ENCODE measurements around the gene MAD1L1. TPM values are rescaled to one million over a fixed set of nuclear protein-coding genes. Genes with fewer than 3 reads are reported as not detected.

Gene MAD1L1
- total and polyA plus RNA-seq, 8 donors: 12.8 to 469 (median 27.3) TPM

DNA sequence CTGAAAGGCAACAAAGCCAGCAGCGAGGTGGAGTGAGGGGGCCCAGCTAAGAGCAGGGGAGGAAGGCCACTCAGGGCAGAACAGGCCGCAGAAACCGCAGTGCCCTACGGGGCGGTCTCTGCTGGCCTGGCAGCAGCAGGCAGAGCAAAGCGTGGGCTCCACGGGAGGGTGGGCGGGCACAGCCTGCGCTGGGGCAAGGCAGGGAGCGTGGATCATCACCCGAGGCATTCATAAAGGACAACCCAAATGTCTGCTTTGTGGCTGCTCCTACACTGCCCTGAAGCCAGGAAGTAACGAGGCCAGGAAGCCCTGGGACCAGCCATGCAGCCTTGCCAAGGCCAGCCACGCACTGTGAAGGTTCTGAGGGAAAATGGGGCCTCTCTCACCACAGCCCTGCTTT is 127.5 kb downstream of the MAD1L1 start:
- no peak for DNase-seq
- Histone ChIP-seq H3K9me3 (no peaks in the 10 kb centered on the region), H3K4me3 (no peak overlapping the region), H3K36me3 (no peaks in the 10 kb centered on the region), H3K27me3 (no peaks in the 10 kb centered on the region), H3K4me1 (peaks cover 13 to 41% (median 21%) of the 10 kb centered on the region in 4 donors), H3K27ac (peak overlapping the region in 2 of 5 donors; percentile 11 to 70)
- no peak for TF ChIP-seq POLR2AphosphoS5 (IDR thresholded peaks at IDR 0.05)
- TF ChIP-seq POLR2A (IDR thresholded peaks at IDR 0.05): no peak
- TF ChIP-seq EP300 (IDR thresholded peaks at IDR 0.05): no peak
- no peak for TF ChIP-seq CTCF (IDR thresholded peaks at IDR 0.05)
- 84 to 93% (median 88%) methylated on average over 6 to 13 of the region's 13 CpGs for WGBS, 5 donors
- intact Hi-C loops (cut with DNase I; ENCODE audit: low total_unique reads): loop anchor here (10.0 kb wide), 1 partner anchor 120 kb away; no protein-coding TSS in a partner anchor

GRCh38 chr7:2104716-2105115 is 128.0 kb downstream of the MAD1L1 start:
- WGBS, 5 donors: 76 to 91% (median 84%) methylated on average over 14 of the region's 14 CpGs
- Histone ChIP-seq H3K36me3 (no peaks in the 10 kb centered on the region), H3K9me3 (no peaks in the 10 kb centered on the region), H3K4me3 (no peak overlapping the region), H3K27me3 (no peaks in the 10 kb centered on the region), H3K4me1 (peaks cover 13 to 35% (median 19%) of the 10 kb centered on the region in 4 donors), H3K27ac (peak overlapping the region in 3 of 5 donors; percentile 14 to 70 (median 35))
- intact Hi-C loops (cut with DNase I; ENCODE audit: low total_unique reads): loop anchor here (10.0 kb wide), 1 partner anchor 120 kb away; no protein-coding TSS in a partner anchor
- no peak for TF ChIP-seq EP300 (IDR thresholded peaks at IDR 0.05)
- DNase-seq: no peak

- no peaks in the 10 kb centered on the region for H3K36me3 ChIP-seq
- TF ChIP-seq POLR2AphosphoS5 (IDR thresholded peaks at IDR 0.05) (peak; percentile 39 to 84 (median 73)), CTCF (IDR thresholded peaks at IDR 0.05) (peak in 4 of 7 experiments; percentile 50 to 65 (median 55)), EP300 (IDR thresholded peaks at IDR 0.05) (no peak), POLR2A (IDR thresholded peaks at IDR 0.05) (no peak)
- 22 to 41% (median 34%) methylated on average over 12 to 27 of the region's 27 CpGs for WGBS, 5 donors
- peaks cover 13 to 34% (median 19%) of the 10 kb centered on the region in 4 donors for H3K4me1 ChIP-seq
- H3K4me3 ChIP-seq: peak overlapping the region in 2 of 4 donors; percentile 16 to 22
- intact Hi-C loops (cut with DNase I; ENCODE audit: low total_unique reads): loop anchor here (10.0 kb wide), 1 partner anchor 121 kb away; no protein-coding TSS in a partner anchor
- DNase-seq: peak; percentile 67 to 94
- no peaks in the 10 kb centered on the region for H3K27me3 ChIP-seq
- no peaks in the 10 kb centered on the region for H3K9me3 ChIP-seq
- H3K27ac ChIP-seq: peak overlapping the region in 4 of 5 donors; percentile 14 to 70 (median 38)
These were observed 128.5 kb downstream of the MAD1L1 start for GRCh38 chr7:2104107-2104710.

DNA sequence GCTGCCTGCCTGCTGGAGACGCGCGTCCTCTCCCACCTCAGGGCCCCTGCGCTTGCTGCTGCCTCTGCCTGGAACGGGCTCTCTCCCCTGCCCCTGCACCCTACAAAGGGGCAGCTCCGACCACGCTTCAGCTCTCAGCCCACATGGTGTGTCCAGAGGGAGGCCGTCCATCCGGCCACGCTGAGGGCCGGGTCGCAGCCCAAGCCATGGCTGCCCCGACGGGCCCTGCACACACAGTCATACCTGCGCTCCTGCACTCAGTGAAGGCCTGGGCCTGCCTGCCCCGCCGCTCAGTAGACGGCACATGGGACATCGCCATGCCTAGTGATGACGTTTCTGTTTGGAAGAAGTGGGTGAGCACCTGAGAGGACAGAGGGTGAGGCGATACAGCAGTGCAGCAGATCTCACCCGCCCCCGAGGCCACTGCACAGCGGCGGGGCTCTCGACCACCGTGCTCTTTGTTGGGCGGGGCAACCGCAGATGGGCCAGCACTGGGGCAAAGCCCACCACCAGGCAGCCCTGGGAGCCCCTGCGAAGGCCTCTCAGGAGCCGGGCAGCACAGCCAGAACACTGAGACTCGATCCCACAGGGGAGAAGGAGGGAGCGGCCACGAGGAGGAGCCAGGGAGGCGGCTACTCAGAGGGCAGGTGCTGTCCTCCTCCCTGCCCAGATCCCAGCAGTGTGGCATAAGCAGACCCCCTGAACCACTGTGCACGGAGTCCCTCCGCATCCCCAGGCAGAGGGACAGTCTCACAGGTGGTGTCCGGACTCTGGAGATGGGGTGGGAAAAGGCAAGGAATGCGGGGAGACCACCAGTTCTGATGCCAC is 129.5 kb downstream of the MAD1L1 start:
- H3K4me3 ChIP-seq: no peak overlapping the region
- peaks cover 13 to 34% (median 19%) of the 10 kb centered on the region in 4 donors for H3K4me1 ChIP-seq
- intact Hi-C loops (cut with DNase I; ENCODE audit: low total_unique reads): loop anchor here (10.0 kb wide), 1 partner anchor 122 kb away; no protein-coding TSS in a partner anchor
- H3K27me3 ChIP-seq: no peaks in the 10 kb centered on the region
- WGBS, 5 donors: 92 to 97% (median 95%) methylated on average over 19 to 39 of the region's 39 CpGs
- H3K36me3 ChIP-seq: no peaks in the 10 kb centered on the region
- TF ChIP-seq EP300 (IDR thresholded peaks at IDR 0.05): no peak
- TF ChIP-seq POLR2AphosphoS5 (IDR thresholded peaks at IDR 0.05): no peak
- TF ChIP-seq POLR2A (IDR thresholded peaks at IDR 0.05): no peak
- TF ChIP-seq CTCF (IDR thresholded peaks at IDR 0.05): no peak
- H3K27ac ChIP-seq: peak overlapping the region in 2 of 5 donors; percentile 35 to 70
- H3K9me3 ChIP-seq: no peaks in the 10 kb centered on the region
- DNase-seq: no peak
